OCI-M2 (cell line): ENCODE data around the gene EYA3.

Experiments used
- DNase-seq: peaks from one replicate; lab custom pipeline; 2025; ENCODE audit not compliant: unreplicated experiment; lab: John Stamatoyannopoulos, UW

Gene EYA3

GRCh38 chr1:27941671-27942540 is 146.5 kb downstream of the EYA3 start:
- no peak for DNase-seq

- no peak for DNase-seq
Observed at GRCh38 chr1:27940870-27941560, 147.4 kb downstream of the EYA3 start.

GRCh38 chr1:27940297-27940696 is 148.1 kb downstream of the EYA3 start:
- no peak for DNase-seq

- DNase-seq: no peak
Observed at GRCh38 chr1:27938488-27938887, 149.9 kb downstream of the EYA3 start.

GRCh38 chr1:27937524-27937836 is 150.9 kb downstream of the EYA3 start:
- no peak for DNase-seq

GRCh38 chr1:27936370-27936769 is 152.0 kb downstream of the EYA3 start:
- DNase-seq: no peak

GRCh38 chr1:27935721-27936120 is 152.7 kb downstream of the EYA3 start:
- no peak for DNase-seq

GRCh38 chr1:27934818-27935549 is 153.4 kb downstream of the EYA3 start, which contains the start of gene SMPDL3B:
SMPDL3B (plus strand) TSS chr1:27935000; CDS start chr1:27935184, 184 bp downstream.
- DNase-seq: no peak

GRCh38 chr1:27931759-27932158 is 156.7 kb downstream of the EYA3 start:
- no peak for DNase-seq

GRCh38 chr1:27931184-27931583 is 157.2 kb downstream of the EYA3 start:
- no peak for DNase-seq

- no peak for DNase-seq
Observed at GRCh38 chr1:27928216-27928954, 160.0 kb downstream of the EYA3 start.

GRCh38 chr1:27922272-27922671 is 166.1 kb downstream of the EYA3 start:
- no peak for DNase-seq
